Panc1 (cell line): ENCODE measurements around the gene SLIT1.

ENCODE experiments used
- POLR2AphosphoS5 ChIP-seq: IDR thresholded peaks from 2 replicates; pipeline ENCODE4 v1.6.1; 2012; ENCODE audit warnings: mild to moderate bottlenecking, low read depth, low read length, moderate library complexity
- SIN3A ChIP-seq: IDR thresholded peaks from 2 replicates; pipeline ENCODE4 v1.6.1; 2012; ENCODE audit warnings: low read depth, mild to moderate bottlenecking, low read length, moderate library complexity, borderline replicate concordance; ENCODE audit not compliant: insufficient read depth
- TF ChIP-seq, protein P1 (sequence below): fragments of 450-650 bp; IDR thresholded peaks from 2 replicates; pipeline ENCODE4 v1.5.1; 2017; ENCODE audit warnings: mild to moderate bottlenecking
- TF ChIP-seq, protein P2 (sequence below), 2 experiments: IDR thresholded peaks; 2 replicates each; pipeline ENCODE4 v1.6.1; 2011 to 2012; ENCODE audit warnings: low read depth in 2 of 2, control low read depth in 1 of 2, low read length in 1 of 2, mild to moderate bottlenecking in 1 of 2, moderate library complexity in 1 of 2; ENCODE audit not compliant: insufficient read depth in 1 of 2

DNA sequence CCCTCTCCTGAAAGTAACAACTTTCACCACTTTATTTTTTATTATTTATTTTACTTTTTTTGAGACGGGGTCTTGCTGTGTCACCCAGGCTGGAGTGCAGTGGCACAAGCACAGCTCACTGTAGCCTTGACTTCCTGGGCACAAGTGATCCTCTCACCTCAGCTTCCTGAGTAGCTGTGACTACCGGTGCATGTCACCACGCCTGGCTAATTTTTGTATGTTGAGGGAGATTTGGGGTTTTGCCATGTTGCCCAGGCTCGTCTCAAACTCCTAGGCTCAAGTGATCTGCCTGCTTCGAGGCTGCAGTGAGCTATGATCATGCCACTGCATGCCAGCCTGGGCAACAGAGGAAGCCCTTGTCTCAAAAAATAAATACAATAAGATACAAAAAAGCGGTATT, 14.9 kb upstream of the SLIT1 start:
- TF ChIP-seq, protein P1, sequence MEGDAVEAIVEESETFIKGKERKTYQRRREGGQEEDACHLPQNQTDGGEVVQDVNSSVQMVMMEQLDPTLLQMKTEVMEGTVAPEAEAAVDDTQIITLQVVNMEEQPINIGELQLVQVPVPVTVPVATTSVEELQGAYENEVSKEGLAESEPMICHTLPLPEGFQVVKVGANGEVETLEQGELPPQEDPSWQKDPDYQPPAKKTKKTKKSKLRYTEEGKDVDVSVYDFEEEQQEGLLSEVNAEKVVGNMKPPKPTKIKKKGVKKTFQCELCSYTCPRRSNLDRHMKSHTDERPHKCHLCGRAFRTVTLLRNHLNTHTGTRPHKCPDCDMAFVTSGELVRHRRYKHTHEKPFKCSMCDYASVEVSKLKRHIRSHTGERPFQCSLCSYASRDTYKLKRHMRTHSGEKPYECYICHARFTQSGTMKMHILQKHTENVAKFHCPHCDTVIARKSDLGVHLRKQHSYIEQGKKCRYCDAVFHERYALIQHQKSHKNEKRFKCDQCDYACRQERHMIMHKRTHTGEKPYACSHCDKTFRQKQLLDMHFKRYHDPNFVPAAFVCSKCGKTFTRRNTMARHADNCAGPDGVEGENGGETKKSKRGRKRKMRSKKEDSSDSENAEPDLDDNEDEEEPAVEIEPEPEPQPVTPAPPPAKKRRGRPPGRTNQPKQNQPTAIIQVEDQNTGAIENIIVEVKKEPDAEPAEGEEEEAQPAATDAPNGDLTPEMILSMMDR = no peak
- TF ChIP-seq POLR2AphosphoS5 (no peak), SIN3A (no peak)
- TF ChIP-seq, protein P2, sequence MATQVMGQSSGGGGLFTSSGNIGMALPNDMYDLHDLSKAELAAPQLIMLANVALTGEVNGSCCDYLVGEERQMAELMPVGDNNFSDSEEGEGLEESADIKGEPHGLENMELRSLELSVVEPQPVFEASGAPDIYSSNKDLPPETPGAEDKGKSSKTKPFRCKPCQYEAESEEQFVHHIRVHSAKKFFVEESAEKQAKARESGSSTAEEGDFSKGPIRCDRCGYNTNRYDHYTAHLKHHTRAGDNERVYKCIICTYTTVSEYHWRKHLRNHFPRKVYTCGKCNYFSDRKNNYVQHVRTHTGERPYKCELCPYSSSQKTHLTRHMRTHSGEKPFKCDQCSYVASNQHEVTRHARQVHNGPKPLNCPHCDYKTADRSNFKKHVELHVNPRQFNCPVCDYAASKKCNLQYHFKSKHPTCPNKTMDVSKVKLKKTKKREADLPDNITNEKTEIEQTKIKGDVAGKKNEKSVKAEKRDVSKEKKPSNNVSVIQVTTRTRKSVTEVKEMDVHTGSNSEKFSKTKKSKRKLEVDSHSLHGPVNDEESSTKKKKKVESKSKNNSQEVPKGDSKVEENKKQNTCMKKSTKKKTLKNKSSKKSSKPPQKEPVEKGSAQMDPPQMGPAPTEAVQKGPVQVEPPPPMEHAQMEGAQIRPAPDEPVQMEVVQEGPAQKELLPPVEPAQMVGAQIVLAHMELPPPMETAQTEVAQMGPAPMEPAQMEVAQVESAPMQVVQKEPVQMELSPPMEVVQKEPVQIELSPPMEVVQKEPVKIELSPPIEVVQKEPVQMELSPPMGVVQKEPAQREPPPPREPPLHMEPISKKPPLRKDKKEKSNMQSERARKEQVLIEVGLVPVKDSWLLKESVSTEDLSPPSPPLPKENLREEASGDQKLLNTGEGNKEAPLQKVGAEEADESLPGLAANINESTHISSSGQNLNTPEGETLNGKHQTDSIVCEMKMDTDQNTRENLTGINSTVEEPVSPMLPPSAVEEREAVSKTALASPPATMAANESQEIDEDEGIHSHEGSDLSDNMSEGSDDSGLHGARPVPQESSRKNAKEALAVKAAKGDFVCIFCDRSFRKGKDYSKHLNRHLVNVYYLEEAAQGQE (IDR thresholded peaks at IDR 0.05; ENCODE audit: insufficient read depth in 1 of 2, low read depth in 2 of 2, low read length in 1 of 2) = no peak
